HepG2 (cell line): ENCODE measurements around the gene CELF2. TPM values are rescaled to one million over a fixed set of nuclear protein-coding genes. Genes with fewer than 3 reads are reported as not detected.

Source experiments
- ATAC-seq: fragments of 200-7000 bp; cut with Tn5 transposase; 3 replicates; pipeline ENCODE4 v1.9.1; 2020; ENCODE audit warnings: mild to moderate bottlenecking, moderate library complexity
- BruUV-seq: library from RNA; stranded (reverse); fragments of 400-500 nt; replicated peaks from 2 replicates; lab custom pipeline; 2021; lab: Mats Ljungman, UMichigan
- CTCF ChIA-PET: fragments of 300-600 bp; formaldehyde crosslinking; extraction: SDS; loops from one replicate; lab custom pipeline; 2021; ENCODE audit warnings: low total read pairs, inconsistent platforms, low intra/inter-chr PET ratio; lab: Yijun Ruan, JAX
- POLR2A ChIA-PET: fragments of 350-600 bp; sonication (Branson Sonifier 250); formaldehyde crosslinking; loops from one replicate; lab custom pipeline; 2020; ENCODE audit warnings: antibody characterized with exemption, inconsistent platforms; lab: Yijun Ruan, JAX
- DNase-seq: peaks from one replicate; pipeline ENCODE4 v3.0.0-alpha.2; 2015; ENCODE audit warnings: low spot score
- FAIRE-seq: peaks from 3 replicates; lab custom pipeline; 2011; peaks lifted over from hg19 to GRCh38; lab: Jason Lieb, UNC
- H2AFZ ChIP-seq: one replicate; pipeline ENCODE4 v1.6.1; 2011; ENCODE audit warnings: low read length, inconsistent platforms
- H3K27ac ChIP-seq: fragments of 300-600 bp; 3 replicates; pipeline ENCODE4 v1.8.0; 2011; ENCODE audit warnings: mixed run types, mild to moderate bottlenecking, mixed read lengths, low read length, inconsistent platforms; ENCODE audit not compliant: insufficient read depth; ENCODE audit errors: extremely low read length
- H3K27me3 ChIP-seq, 2 experiments: fragments of 200-600 bp in 1 of 2; 2 replicates in 1 of 2; 3 replicates in 1 of 2; pipeline versions ENCODE4 v1.6.0 to v1.8.0; 2011; ENCODE audit warnings: low read length in 2 of 2, mild to moderate bottlenecking in 2 of 2, moderate library complexity in 2 of 2, inconsistent platforms in 1 of 2; ENCODE audit not compliant: insufficient read depth in 2 of 2, control insufficient read depth in 1 of 2
- H3K36me3 ChIP-seq, 2 experiments: fragments of 200-600 bp in 1 of 2; replicated peaks in 1 of 2; 2 replicates in 1 of 2; 3 replicates in 1 of 2; pipeline versions ENCODE4 v1.5.1 to v1.8.0; 2011; ENCODE audit warnings: low read length in 2 of 2, inconsistent platforms in 1 of 2; ENCODE audit not compliant: insufficient read depth in 2 of 2, control insufficient read depth in 1 of 2
- H3K4me1 ChIP-seq: 2 replicates; pipeline ENCODE4 v1.5.1; 2012; ENCODE audit warnings: low read length, inconsistent platforms; ENCODE audit not compliant: insufficient read depth
- H3K4me2 ChIP-seq: 2 replicates; pipeline ENCODE4 v1.6.0; 2011; ENCODE audit warnings: low read depth, low read length, inconsistent platforms
- H3K4me3 ChIP-seq, 3 experiments: fragments of 200-600 bp in 1 of 3; sonication (generic), shearing (Covaris generic) in 1 of 3; replicated peaks in 1 of 3; 2 replicates each; pipeline ENCODE4 v1.5.1; 2011 to 2016; ENCODE audit warnings: low read length in 3 of 3, inconsistent platforms in 2 of 3, low read depth in 2 of 3, mild to moderate bottlenecking in 2 of 3, control low read depth in 1 of 3, mixed read lengths in 1 of 3; ENCODE audit not compliant: insufficient read depth in 1 of 3
- H3K79me2 ChIP-seq: one replicate; pipeline ENCODE4 v1.6.1; 2011; ENCODE audit warnings: low read length, inconsistent platforms; ENCODE audit not compliant: insufficient read depth
- H3K9ac ChIP-seq: 2 replicates; pipeline ENCODE4 v1.6.0; 2011; ENCODE audit warnings: mild to moderate bottlenecking, low read depth, low read length, inconsistent platforms; ENCODE audit not compliant: insufficient read depth
- H3K9me3 ChIP-seq: 2 replicates; pipeline ENCODE4 v1.5.1; 2012; ENCODE audit warnings: mild to moderate bottlenecking, low read length
- H4K20me1 ChIP-seq: 2 replicates; pipeline ENCODE4 v1.6.0; 2011; ENCODE audit warnings: inconsistent platforms, mild to moderate bottlenecking, low read length, moderate library complexity; ENCODE audit not compliant: insufficient read depth
- FOXA1 ChIP-seq, 2 experiments: fragments of 450-650 bp in 1 of 2; sonication (generic) in 1 of 2; formaldehyde crosslinking in 1 of 2; IDR thresholded peaks; 2 replicates each; pipeline versions ENCODE4 v1.4.0 to v1.6.1; 2016 to 2020; ENCODE audit warnings: missing genetic modification reagents in 1 of 2
- FOXC1 ChIP-seq: sonication (generic); formaldehyde crosslinking; IDR thresholded peaks from 2 replicates; pipeline ENCODE4 v1.8.0; 2022; ENCODE audit warnings: mild to moderate bottlenecking, missing genetic modification reagents, borderline replicate concordance
- HNRNPUL1 ChIP-seq: fragments of 200-400 bp; formaldehyde crosslinking; IDR thresholded peaks from 2 replicates; pipeline ENCODE4 v1.6.1; 2017; ENCODE audit warnings: low read depth, mild to moderate bottlenecking, low read length, moderate library complexity
- NFAT5 ChIP-seq: sonication (generic); formaldehyde crosslinking; IDR thresholded peaks from 2 replicates; pipeline ENCODE4 v1.4.0; 2020; ENCODE audit warnings: missing genetic modification reagents
- SP2 ChIP-seq: sonication (generic); formaldehyde crosslinking; IDR thresholded peaks from 2 replicates; pipeline ENCODE4 v1.5.1; 2020; ENCODE audit warnings: mild to moderate bottlenecking, missing genetic modification reagents
- ZBTB20 ChIP-seq: sonication (generic); formaldehyde crosslinking; IDR thresholded peaks from 2 replicates; pipeline ENCODE4 v1.8.1; 2023; ENCODE audit warnings: missing genetic modification reagents, low read depth, mild to moderate bottlenecking, borderline replicate concordance
- ZBTB21 ChIP-seq: sonication (generic); formaldehyde crosslinking; IDR thresholded peaks from 2 replicates; pipeline ENCODE4 v1.4.0; 2020; ENCODE audit warnings: missing genetic modification reagents
- ZNF143 ChIP-seq: sonication (generic); formaldehyde crosslinking; IDR thresholded peaks from 2 replicates; pipeline ENCODE4 v1.4.0; 2020; ENCODE audit warnings: missing genetic modification reagents
- ZNF326 ChIP-seq: sonication (generic); formaldehyde crosslinking; IDR thresholded peaks from 2 replicates; pipeline ENCODE4 v1.4.0; 2020; ENCODE audit warnings: missing genetic modification reagents, borderline replicate concordance
- ZNF577 ChIP-seq: sonication (generic); formaldehyde crosslinking; IDR thresholded peaks from 2 replicates; pipeline ENCODE4 v1.4.0; 2020; ENCODE audit warnings: mild to moderate bottlenecking, low read depth, missing genetic modification reagents, borderline replicate concordance
- ZNF597 ChIP-seq: sonication (generic); formaldehyde crosslinking; IDR thresholded peaks from 2 replicates; pipeline ENCODE4 v1.5.0; 2020; ENCODE audit warnings: missing genetic modification reagents
- ZNF841 ChIP-seq: sonication (generic); formaldehyde crosslinking; IDR thresholded peaks from 2 replicates; pipeline ENCODE4 v1.8.1; 2023; ENCODE audit warnings: missing genetic modification reagents, borderline replicate concordance
- WGBS: methylation state at CpG from one replicate; pipeline ENCODE4 v1.1.6; 2017; ENCODE audit warnings: low lambda C conversion rate; 5-methylcytosine and 5-hydroxymethylcytosine counted together
- in situ Hi-C: cut with HindIII; loops from 2 replicates; pipeline ENCODE4 v1.10.0; 2017; ENCODE audit warnings: low pct_unique_long_range_greater_than_20kb; ENCODE audit not compliant: extremely low pct_ligation_motif_present
- intact Hi-C: fragments of 100-400 bp; cut with micrococcal nuclease; formaldehyde crosslinking; loops from one replicate; pipeline ENCODE4 v1.10.0; 2022; ENCODE audit not compliant: unreplicated experiment
- polyA plus RNA-seq, 8 experiments: library from polyadenylated mRNA; depleted of rRNA in 3 of 8; stranded (reverse) in 7 of 8; unstranded in 1 of 8; fragments of >200 nt; fragmentation: Illumina TruSeq in 4 of 8; extraction: Trizol in 4 of 8; gene quantifications; 2 replicates each; pipeline versions ENCODE4 v1.2.1 to v1.2.3, GENCODE V29; 2011 to 2016; ENCODE audit warnings: low read depth in 4 of 8, missing spikeins in 1 of 8, mixed read lengths in 1 of 8; ENCODE audit not compliant: insufficient read depth in 1 of 8
- total RNA-seq, 5 experiments: library from RNA; depleted of rRNA; stranded (reverse); fragments of >200 nt; fragmentation: Illumina TruSeq; extraction: Trizol; gene quantifications; 2 replicates each; pipeline ENCODE4 v1.2.3, GENCODE V29; 2016; ENCODE audit warnings: low read depth in 1 of 5
- TF ChIP-seq, protein P1 (sequence below): sonication (generic); formaldehyde crosslinking; IDR thresholded peaks from 2 replicates; pipeline ENCODE4 v1.8.1; 2023; ENCODE audit warnings: mild to moderate bottlenecking, missing genetic modification reagents
- TF ChIP-seq, protein P2 (sequence below): sonication (generic); formaldehyde crosslinking; IDR thresholded peaks from 2 replicates; pipeline ENCODE4 v1.5.0; 2020; ENCODE audit warnings: missing genetic modification reagents, mild to moderate bottlenecking, borderline replicate concordance

The CELF2 gene
- total and polyA plus RNA-seq, 2 of the 13 experiments (the other 11 are each of a cell fraction or from before 2014, with no cell fraction given), result not detected

DNA sequence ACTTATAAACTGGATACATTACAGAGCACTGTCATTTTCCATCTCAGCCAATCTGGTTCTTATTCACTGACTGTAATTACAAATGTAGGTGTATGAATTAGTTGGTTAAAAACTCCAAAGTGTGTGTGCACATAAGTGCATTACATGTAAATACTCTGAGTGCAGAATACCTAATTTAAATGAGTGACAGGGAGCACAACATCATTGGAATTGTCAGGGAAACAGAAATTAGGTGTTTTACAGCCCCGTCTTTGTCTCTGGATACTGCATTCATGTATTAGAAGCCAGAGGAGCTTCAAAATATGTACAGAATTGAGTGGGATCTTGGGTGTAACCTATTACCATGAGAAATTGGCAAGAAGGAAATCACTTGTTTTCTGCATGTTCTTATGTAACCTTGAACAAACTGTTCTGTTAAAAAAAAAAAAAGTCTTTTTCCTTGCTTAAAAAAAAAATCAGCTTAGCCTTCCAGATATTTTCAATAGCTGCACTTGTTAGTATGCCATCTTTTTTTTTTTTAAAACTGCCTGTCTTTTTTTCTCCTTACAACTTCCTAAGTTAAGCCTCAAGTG lies 31.1 kb downstream of the CELF2 start:
- WGBS, result 5% methylated on average over 1 of the region's 1 CpG
- no peaks in the 10 kb centered on the region for H3K9me3 ChIP-seq
- CTCF ChIA-PET, result no interaction called here
- H2AFZ ChIP-seq, result no peak overlapping the region
- no peaks in the 10 kb centered on the region for H3K36me3 ChIP-seq
- no peaks in the 10 kb centered on the region for H3K79me2 ChIP-seq
- no peaks in the 10 kb centered on the region for H4K20me1 ChIP-seq
- in situ Hi-C loops (no loop called here), intact Hi-C loops (no loop called here)
- H3K27me3 ChIP-seq, result no peaks in the 10 kb centered on the region; a peak in 2 of 5 replicates
- FAIRE-seq (no peak), DNase-seq (no peak), ATAC-seq (no peak)
- no peak overlapping the region for H3K9ac ChIP-seq
- no peak overlapping the region for H3K4me2 ChIP-seq
- H3K4me1 ChIP-seq, result no peaks in the 10 kb centered on the region
- TF ChIP-seq SP2 (CRISPR knock-in tag), result no peak
- TF ChIP-seq ZBTB21, result no peak
- TF ChIP-seq ZNF143 (CRISPR knock-in tag), result no peak
- TF ChIP-seq ZNF577 (CRISPR knock-in tag), result no peak
- TF ChIP-seq ZNF597, result no peak
- no peak for TF ChIP-seq HNRNPUL1
- TF ChIP-seq ZNF841 (CRISPR knock-in tag), result no peak
- TF ChIP-seq, protein P1, sequence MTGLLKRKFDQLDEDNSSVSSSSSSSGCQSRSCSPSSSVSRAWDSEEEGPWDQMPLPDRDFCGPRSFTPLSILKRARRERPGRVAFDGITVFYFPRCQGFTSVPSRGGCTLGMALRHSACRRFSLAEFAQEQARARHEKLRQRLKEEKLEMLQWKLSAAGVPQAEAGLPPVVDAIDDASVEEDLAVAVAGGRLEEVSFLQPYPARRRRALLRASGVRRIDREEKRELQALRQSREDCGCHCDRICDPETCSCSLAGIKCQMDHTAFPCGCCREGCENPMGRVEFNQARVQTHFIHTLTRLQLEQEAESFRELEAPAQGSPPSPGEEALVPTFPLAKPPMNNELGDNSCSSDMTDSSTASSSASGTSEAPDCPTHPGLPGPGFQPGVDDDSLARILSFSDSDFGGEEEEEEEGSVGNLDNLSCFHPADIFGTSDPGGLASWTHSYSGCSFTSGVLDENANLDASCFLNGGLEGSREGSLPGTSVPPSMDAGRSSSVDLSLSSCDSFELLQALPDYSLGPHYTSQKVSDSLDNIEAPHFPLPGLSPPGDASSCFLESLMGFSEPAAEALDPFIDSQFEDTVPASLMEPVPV (CRISPR knock-in tag), result no peak
- TF ChIP-seq, protein P2, sequence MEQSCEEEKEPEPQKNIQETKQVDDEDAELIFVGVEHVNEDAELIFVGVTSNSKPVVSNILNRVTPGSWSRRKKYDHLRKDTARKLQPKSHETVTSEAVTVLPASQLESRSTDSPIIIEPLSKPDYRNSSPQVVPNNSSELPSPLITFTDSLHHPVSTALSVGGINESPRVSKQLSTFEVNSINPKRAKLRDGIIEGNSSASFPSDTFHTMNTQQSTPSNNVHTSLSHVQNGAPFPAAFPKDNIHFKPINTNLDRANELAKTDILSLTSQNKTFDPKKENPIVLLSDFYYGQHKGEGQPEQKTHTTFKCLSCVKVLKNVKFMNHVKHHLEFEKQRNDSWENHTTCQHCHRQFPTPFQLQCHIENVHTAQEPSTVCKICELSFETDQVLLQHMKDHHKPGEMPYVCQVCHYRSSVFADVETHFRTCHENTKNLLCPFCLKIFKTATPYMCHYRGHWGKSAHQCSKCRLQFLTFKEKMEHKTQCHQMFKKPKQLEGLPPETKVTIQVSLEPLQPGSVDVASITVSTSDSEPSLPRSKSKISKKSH, result no peak
- TF ChIP-seq FOXC1 (CRISPR knock-in tag), result no peak
- TF ChIP-seq NFAT5, result no peak
- TF ChIP-seq ZNF326, result no peak
- no peak for TF ChIP-seq FOXA1 (IDR thresholded peaks at IDR 0.05)
- TF ChIP-seq FOXA1 (CRISPR knock-in tag; IDR thresholded peaks at IDR 0.05), result no peak
- TF ChIP-seq ZBTB20 (CRISPR knock-in tag), result no peak
- POLR2A ChIA-PET, result no interaction called here
- no TSS peak for BruUV-seq
- H3K27ac ChIP-seq, result no peak overlapping the region
- no peak overlapping the region for H3K4me3 ChIP-seq
